ENCODE data around the gene RNASE12.

GRCh38 chr14:20624495-20625070 is 33.4 kb upstream of the RNASE12 start:
- TF ChIP-seq, protein P1, sequence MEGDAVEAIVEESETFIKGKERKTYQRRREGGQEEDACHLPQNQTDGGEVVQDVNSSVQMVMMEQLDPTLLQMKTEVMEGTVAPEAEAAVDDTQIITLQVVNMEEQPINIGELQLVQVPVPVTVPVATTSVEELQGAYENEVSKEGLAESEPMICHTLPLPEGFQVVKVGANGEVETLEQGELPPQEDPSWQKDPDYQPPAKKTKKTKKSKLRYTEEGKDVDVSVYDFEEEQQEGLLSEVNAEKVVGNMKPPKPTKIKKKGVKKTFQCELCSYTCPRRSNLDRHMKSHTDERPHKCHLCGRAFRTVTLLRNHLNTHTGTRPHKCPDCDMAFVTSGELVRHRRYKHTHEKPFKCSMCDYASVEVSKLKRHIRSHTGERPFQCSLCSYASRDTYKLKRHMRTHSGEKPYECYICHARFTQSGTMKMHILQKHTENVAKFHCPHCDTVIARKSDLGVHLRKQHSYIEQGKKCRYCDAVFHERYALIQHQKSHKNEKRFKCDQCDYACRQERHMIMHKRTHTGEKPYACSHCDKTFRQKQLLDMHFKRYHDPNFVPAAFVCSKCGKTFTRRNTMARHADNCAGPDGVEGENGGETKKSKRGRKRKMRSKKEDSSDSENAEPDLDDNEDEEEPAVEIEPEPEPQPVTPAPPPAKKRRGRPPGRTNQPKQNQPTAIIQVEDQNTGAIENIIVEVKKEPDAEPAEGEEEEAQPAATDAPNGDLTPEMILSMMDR (IDR thresholded peaks at IDR 0.05), result no peak
- TF ChIP-seq EP300 (IDR thresholded peaks at IDR 0.05) (no peak), POLR2A (IDR thresholded peaks at IDR 0.05) (no peak)
